VCaP (cell line): ENCODE results near the gene WBP4.

ENCODE experiments used
- H3K27ac ChIP-seq: fragments of 450-650 bp; 2 replicates; pipeline ENCODE4 v1.5.1; 2017
- TF ChIP-seq, protein P1 (sequence below): fragments of 450-650 bp; conservative IDR thresholded peaks from 2 replicates; pipeline ENCODE4 v1.5.1; 2017; ENCODE audit warnings: mild to moderate bottlenecking, moderate library complexity

Gene WBP4

GRCh38 chr13:41019011-41019487, 42.3 kb upstream of the WBP4 start, which contains the start of gene ELF1:
ELF1 (minus strand) TSS chr13:41019316; CDS start chr13:40982054, 37,262 bp downstream.
- H3K27ac ChIP-seq: peak within 1 kb of the TSS; percentile 72

DNA sequence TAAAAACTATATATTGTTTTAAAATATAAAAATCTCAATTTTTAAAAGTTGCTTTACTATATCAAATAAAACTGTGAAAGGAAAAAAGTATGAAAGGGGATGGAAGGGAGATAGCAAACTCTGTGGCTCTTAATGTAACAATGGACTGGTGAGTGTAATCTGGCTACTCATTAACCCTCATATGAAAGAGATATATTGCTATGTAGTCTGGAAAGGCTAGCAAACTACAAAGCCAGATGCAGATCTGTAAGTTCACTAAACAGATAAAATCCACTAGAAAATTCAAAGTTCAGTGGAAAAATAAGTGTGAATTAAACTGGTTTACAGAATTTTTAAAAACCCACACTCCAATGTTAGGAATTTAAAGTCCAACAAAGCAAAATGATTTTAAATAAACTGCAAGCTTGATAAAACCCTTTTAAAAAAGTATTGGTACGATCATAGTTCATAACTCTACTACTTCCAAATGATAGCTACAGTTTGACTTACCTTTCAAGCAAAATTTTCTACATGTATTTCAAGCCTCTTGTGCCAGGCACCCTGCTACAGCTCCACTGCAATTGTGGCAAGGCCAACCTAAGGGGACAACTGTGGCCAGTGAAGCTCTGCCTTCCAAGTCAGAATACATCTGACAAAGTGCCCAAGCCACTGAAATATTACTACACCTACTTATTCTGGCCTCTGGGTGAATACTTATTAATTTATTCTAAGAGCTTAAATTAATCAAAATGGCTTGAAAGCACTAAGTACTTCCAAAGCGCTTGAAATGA, 41.5 kb upstream of the WBP4 start:
- peak overlapping the region; percentile 72 for H3K27ac ChIP-seq
- TF ChIP-seq, protein P1, sequence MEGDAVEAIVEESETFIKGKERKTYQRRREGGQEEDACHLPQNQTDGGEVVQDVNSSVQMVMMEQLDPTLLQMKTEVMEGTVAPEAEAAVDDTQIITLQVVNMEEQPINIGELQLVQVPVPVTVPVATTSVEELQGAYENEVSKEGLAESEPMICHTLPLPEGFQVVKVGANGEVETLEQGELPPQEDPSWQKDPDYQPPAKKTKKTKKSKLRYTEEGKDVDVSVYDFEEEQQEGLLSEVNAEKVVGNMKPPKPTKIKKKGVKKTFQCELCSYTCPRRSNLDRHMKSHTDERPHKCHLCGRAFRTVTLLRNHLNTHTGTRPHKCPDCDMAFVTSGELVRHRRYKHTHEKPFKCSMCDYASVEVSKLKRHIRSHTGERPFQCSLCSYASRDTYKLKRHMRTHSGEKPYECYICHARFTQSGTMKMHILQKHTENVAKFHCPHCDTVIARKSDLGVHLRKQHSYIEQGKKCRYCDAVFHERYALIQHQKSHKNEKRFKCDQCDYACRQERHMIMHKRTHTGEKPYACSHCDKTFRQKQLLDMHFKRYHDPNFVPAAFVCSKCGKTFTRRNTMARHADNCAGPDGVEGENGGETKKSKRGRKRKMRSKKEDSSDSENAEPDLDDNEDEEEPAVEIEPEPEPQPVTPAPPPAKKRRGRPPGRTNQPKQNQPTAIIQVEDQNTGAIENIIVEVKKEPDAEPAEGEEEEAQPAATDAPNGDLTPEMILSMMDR: no peak

More at GRCh38 chr13:41019011-41019487, 42.3 kb upstream of the WBP4 start, which contains the start of gene ELF1:
- TF ChIP-seq, protein P1: no peak

- TF ChIP-seq, protein P1: no peak
- no peak overlapping the region for H3K27ac ChIP-seq
These were observed 35.8 kb upstream of the WBP4 start for GRCh38 chr13:41025518-41025917.

DNA sequence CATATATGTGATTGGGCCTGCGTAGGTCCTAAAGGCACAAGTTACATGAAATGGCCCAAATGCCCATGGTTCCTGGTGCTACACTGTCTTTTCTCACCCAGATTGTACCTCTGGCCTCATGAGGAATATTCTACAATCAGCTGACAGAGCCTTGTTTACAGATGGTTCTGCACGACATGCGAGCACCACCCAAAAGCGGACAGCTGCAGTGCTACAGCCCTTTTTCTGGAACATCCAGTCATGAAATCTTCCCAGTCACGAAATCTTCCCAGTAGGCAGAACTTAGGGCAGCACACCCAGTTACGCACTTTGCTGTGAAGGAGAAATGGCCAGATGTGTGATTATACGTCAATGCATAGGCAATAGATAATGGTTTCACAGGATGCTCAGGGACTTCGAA, 34.5 kb upstream of the WBP4 start:
- H3K27ac ChIP-seq: no peak overlapping the region
- TF ChIP-seq, protein P1: no peak

GRCh38 chr13:41028051-41028450, 33.3 kb upstream of the WBP4 start:
- TF ChIP-seq, protein P1: no peak
- no peak overlapping the region for H3K27ac ChIP-seq

DNA sequence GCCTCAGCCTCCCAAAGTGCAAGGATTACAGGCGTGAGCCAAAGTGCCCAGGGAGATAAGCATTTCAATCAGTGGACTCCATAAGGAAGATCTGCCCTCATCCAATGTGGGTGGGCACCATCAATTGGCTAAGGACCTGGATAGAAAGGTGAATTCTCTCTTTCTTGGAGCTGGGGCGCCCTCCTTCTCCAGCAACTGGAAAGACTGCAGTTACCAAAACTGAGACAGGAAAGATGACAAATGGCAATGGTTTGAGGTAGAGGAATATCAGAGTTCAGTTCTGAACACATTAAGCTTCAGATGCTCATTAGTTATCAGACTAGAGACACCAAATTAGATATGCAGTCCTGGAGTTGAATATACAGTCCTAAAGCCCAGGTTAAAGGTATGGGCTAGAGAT, 31.7 kb upstream of the WBP4 start:
- H3K27ac ChIP-seq: no peak overlapping the region
- TF ChIP-seq, protein P1: no peak

DNA sequence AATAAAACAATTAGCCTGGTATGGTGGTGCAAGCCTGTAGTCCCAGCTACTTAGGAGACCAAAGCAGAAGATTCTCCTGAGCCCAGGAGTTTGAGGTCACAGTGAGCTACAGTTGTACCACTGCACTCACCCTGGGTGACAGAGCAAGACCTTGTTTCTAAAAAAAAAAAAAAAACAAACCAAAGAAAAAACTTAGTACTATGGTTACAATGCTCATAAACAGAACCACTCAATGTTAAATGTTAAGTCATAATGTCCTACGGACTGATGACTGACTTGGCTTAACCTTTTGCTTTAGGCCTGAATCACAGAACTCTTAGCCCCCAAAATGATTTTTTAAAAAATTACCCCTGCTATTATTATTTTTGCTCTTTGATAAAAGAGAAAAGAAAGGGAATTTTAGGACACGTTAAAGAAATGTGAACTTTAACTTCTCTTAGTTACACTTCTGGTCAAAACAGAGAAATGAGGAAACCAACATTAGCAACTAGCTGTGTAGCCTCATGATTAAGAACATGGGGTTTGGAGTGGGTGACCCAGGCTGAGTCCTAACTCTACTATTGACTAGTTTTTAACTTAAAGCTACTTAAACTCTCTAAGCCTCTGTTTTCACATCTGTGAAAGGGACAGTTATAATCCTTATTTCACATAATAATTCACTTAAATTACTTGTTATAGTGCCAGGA, 28.5 kb upstream of the WBP4 start:
- TF ChIP-seq, protein P1: no peak
- H3K27ac ChIP-seq: no peak overlapping the region
